GM12892 (cell line): Measurements from ENCODE around the gene SMAD9.

ENCODE experiments used
- POLR2A ChIP-seq: IDR thresholded peaks from 2 replicates; pipeline ENCODE4 v1.6.1; 2011; ENCODE audit warnings: low read depth, low read length, control low read depth
- TAF1 ChIP-seq: IDR thresholded peaks from 2 replicates; pipeline ENCODE4 v1.6.1; 2011; ENCODE audit warnings: low read depth, mild to moderate bottlenecking, control low read depth, low read length, borderline replicate concordance

DNA sequence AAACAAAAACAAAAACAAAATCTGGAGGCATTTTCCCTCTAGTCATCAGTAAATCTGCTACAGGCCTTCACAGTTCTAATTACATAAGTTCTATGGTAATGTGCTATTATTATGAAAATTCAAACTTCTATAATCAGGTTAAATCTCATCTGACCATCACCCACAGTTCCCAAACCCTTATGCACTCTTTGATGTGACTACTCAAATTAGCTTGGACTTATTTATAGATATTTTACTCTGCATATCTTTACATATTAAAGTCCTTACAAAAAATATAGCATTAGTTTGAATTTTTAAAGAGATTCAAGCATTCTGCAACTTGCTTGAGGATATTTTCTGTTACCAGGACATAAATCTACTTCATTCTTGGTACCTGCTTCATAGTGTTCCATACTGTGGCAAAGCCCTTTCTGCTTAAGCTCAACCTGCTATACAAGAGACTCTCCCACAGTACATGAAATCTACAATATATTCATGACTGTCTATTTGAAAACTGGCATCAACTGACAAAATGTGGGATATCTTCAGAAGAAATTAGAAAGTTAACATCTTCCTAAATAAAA lies 22.9 kb downstream of the SMAD9 start:
- TF ChIP-seq POLR2A (no peak), TAF1 (no peak)
